OCI-LY3 (cell line): Measurements from ENCODE around the gene RPS6KA5.

Experiments used
- EZH2phosphoT487 ChIP-seq: fragments of 200-600 bp; shearing (Covaris generic); IDR thresholded peaks from 2 replicates; pipeline ENCODE4 v1.6.1; 2018; ENCODE audit warnings: antibody characterized with exemption, mixed run types, low read depth
- TF ChIP-seq, protein P1 (sequence below): fragments of 200-600, 300-600 bp; sonication (generic); IDR thresholded peaks from 2 replicates; pipeline ENCODE4 v1.5.1; 2014; ENCODE audit warnings: antibody characterized with exemption, low read length, low read depth

DNA sequence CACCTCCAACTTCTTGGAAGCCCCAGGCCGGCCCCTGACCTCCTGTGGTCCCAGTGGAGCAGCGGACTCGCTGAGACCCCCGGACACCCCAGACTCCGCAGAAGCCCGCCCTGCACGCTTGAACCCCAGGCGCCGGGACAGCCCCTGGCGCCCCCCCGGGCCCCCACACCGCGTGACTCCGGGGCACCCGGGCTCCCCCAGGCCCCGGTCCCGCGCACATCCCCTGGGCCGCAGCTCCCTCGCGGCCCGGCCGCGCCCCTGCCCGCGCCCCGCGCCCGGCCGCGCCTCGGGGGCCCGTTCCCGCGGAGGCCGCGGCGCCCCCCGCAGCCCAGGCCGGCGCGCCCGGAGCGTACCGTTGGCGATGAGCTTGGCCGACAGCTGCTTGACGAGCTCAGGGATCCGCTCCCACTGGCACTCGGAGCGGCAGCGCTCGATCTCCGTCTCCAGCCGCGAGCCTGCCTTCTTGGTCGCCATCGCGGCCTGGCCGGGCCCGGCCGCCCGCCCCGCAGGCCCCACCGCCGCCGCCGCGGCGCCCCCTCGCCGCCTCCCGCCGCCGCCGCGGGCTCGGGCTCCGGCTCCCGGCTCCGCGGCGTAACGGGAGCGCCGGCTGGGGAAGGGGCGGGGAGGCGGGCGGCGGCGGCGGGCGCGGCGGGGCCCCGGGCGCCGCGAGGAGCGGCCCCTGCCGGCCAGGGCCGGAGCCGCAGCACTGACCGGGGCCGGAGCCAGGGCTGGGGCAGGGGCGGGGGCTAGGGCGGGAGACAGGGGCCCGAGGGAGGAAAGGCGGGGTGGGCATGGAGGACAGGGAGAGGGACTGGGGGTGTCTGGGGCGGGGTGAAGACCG lies 244.4 kb downstream of the RPS6KA5 start, which contains the start of gene TTC7B:
- TF ChIP-seq, protein P1, sequence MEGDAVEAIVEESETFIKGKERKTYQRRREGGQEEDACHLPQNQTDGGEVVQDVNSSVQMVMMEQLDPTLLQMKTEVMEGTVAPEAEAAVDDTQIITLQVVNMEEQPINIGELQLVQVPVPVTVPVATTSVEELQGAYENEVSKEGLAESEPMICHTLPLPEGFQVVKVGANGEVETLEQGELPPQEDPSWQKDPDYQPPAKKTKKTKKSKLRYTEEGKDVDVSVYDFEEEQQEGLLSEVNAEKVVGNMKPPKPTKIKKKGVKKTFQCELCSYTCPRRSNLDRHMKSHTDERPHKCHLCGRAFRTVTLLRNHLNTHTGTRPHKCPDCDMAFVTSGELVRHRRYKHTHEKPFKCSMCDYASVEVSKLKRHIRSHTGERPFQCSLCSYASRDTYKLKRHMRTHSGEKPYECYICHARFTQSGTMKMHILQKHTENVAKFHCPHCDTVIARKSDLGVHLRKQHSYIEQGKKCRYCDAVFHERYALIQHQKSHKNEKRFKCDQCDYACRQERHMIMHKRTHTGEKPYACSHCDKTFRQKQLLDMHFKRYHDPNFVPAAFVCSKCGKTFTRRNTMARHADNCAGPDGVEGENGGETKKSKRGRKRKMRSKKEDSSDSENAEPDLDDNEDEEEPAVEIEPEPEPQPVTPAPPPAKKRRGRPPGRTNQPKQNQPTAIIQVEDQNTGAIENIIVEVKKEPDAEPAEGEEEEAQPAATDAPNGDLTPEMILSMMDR, result peak; percentile 13; the same call in 1 of the 2 replicates
- TF ChIP-seq EZH2phosphoT487, result no peak
